IMR-90 (cell line): Measurements from ENCODE around the gene RNASE4. TPM values are rescaled to one million over a fixed set of nuclear protein-coding genes. Genes with fewer than 3 reads are reported as not detected.

ENCODE experiments used
- ATAC-seq: fragments of 200-7000 bp; cut with Tn5 transposase; 2 replicates; pipeline ENCODE4 v1.9.1; 2020; ENCODE audit warnings: low read depth, mild to moderate bottlenecking, moderate library complexity
- Bru-seq: library from RNA; stranded (reverse); fragments of 400-500 nt; gene quantifications from one replicate; lab custom pipeline; 2021; lab: Mats Ljungman, UMichigan
- BruChase-seq, 2 experiments: library from RNA; stranded (reverse); fragments of 400-500 nt; gene quantifications; one replicate each; lab custom pipeline; 2021; lab: Mats Ljungman, UMichigan
- BruUV-seq: library from RNA; stranded (reverse); fragments of 400-500 nt; replicated peaks from 2 replicates; lab custom pipeline; 2021; lab: Mats Ljungman, UMichigan
- CTCF ChIA-PET: fragments of 300-600 bp; formaldehyde crosslinking; extraction: SDS; loops from one replicate; lab custom pipeline; 2021; ENCODE audit warnings: antibody characterized with exemption; lab: Yijun Ruan, JAX
- POLR2A ChIA-PET: fragments of 300-600 bp; sonication (Branson Sonifier 250); formaldehyde crosslinking; loops from one replicate; lab custom pipeline; 2022; ENCODE audit warnings: antibody characterized with exemption; ENCODE audit not compliant: unreplicated experiment; lab: Charles Lee
- DNase-seq: peaks from one replicate; pipeline ENCODE4 v3.0.0; 2013
- H2AFZ ChIP-seq: replicated peaks from 2 replicates; pipeline ENCODE3; 2013; ENCODE audit warnings: low read length, mild to moderate bottlenecking; ENCODE audit not compliant: poor library complexity
- H2AK5ac ChIP-seq: 2 replicates; pipeline ENCODE4 v1.6.1; 2013; ENCODE audit warnings: low read depth, low read length, inconsistent platforms
- H2AK9ac ChIP-seq: replicated peaks from 2 replicates; pipeline ENCODE3; 2013; ENCODE audit warnings: mild to moderate bottlenecking, low read depth, low read length, moderate library complexity; ENCODE audit not compliant: poor library complexity
- H2BK120ac ChIP-seq: 2 replicates; pipeline ENCODE4 v1.6.1; 2013; ENCODE audit warnings: low read depth, low read length, inconsistent platforms
- H2BK15ac ChIP-seq: 3 replicates; pipeline ENCODE4 v1.6.1; 2013; ENCODE audit warnings: low read depth, low read length, inconsistent platforms
- H2BK20ac ChIP-seq: 2 replicates; pipeline ENCODE4 v1.6.1; 2013; ENCODE audit warnings: low read depth, mild to moderate bottlenecking, inconsistent platforms, low read length, moderate library complexity
- H2BK5ac ChIP-seq: 2 replicates; pipeline ENCODE4 v1.6.1; 2013; ENCODE audit warnings: mild to moderate bottlenecking, low read depth, low read length, inconsistent platforms; ENCODE audit not compliant: poor library complexity, severe bottlenecking
- H3K14ac ChIP-seq: replicated peaks from 2 replicates; pipeline ENCODE4 v1.6.1; 2013; ENCODE audit warnings: low read depth, low read length, inconsistent platforms
- H3K18ac ChIP-seq: 2 replicates; pipeline ENCODE4 v1.6.1; 2013; ENCODE audit warnings: low read depth, low read length, control low read depth
- H3K23ac ChIP-seq: 2 replicates; pipeline ENCODE4 v1.6.1; 2013; ENCODE audit warnings: low read depth, low read length, inconsistent platforms
- H3K27ac ChIP-seq: 2 replicates; pipeline ENCODE4 v1.5.1; 2013; ENCODE audit warnings: mild to moderate bottlenecking, control low read depth, low read length; ENCODE audit not compliant: insufficient read depth
- H3K27me3 ChIP-seq: 2 replicates; pipeline ENCODE4 v1.6.1; 2013; ENCODE audit warnings: low read length; ENCODE audit not compliant: control insufficient read depth, insufficient read depth
- H3K36me3 ChIP-seq: 2 replicates; pipeline ENCODE4 v1.6.1; 2013; ENCODE audit warnings: low read length, mixed read lengths; ENCODE audit not compliant: control insufficient read depth, insufficient read depth
- H3K4ac ChIP-seq: 2 replicates; pipeline ENCODE4 v1.6.1; 2013; ENCODE audit warnings: low read depth, low read length, inconsistent platforms
- H3K4me1 ChIP-seq: 2 replicates; pipeline ENCODE4 v1.6.1; 2013; ENCODE audit warnings: low read length, mixed read lengths; ENCODE audit not compliant: control insufficient read depth, insufficient read depth
- H3K4me2 ChIP-seq: 2 replicates; pipeline ENCODE4 v1.6.1; 2013; ENCODE audit warnings: low read depth, mild to moderate bottlenecking, control low read depth, low read length, moderate library complexity
- H3K4me3 ChIP-seq: 2 replicates; pipeline ENCODE4 v1.5.1; 2013; ENCODE audit warnings: low read depth, mild to moderate bottlenecking, control low read depth, low read length, moderate library complexity; ENCODE audit not compliant: insufficient read depth
- H3K56ac ChIP-seq: 2 replicates; pipeline ENCODE4 v1.6.1; 2013; ENCODE audit warnings: low read length, inconsistent platforms; ENCODE audit not compliant: insufficient read depth; ENCODE audit errors: extremely low read depth
- H3K79me1 ChIP-seq, 2 experiments: 2 replicates each; pipeline ENCODE4 v1.6.1; 2013; ENCODE audit warnings: low read length in 2 of 2, inconsistent platforms in 1 of 2, low read depth in 1 of 2
- H3K9ac ChIP-seq: 2 replicates; pipeline ENCODE4 v1.6.1; 2013; ENCODE audit warnings: low read depth, low read length, control low read depth
- H3K9me1 ChIP-seq: 2 replicates; pipeline ENCODE4 v1.6.1; 2013; ENCODE audit warnings: low read length, inconsistent platforms; ENCODE audit not compliant: insufficient read depth
- H3K9me3 ChIP-seq: 2 replicates; pipeline ENCODE4 v1.6.1; 2013; ENCODE audit warnings: low read length; ENCODE audit not compliant: control insufficient read depth, insufficient read depth
- H4K20me1 ChIP-seq: 2 replicates; pipeline ENCODE4 v1.6.1; 2013; ENCODE audit warnings: low read length, inconsistent platforms; ENCODE audit not compliant: insufficient read depth
- H4K5ac ChIP-seq: 2 replicates; pipeline ENCODE4 v1.6.1; 2013; ENCODE audit warnings: mild to moderate bottlenecking, low read depth, low read length, control low read depth
- H4K8ac ChIP-seq, 2 experiments: 2 replicates each; pipeline ENCODE4 v1.6.1; 2013; ENCODE audit warnings: low read depth in 2 of 2, low read length in 2 of 2, control low read depth in 1 of 2, inconsistent platforms in 1 of 2
- H4K91ac ChIP-seq: 2 replicates; pipeline ENCODE4 v1.6.1; 2013; ENCODE audit warnings: low read depth, low read length, inconsistent platforms; ENCODE audit not compliant: insufficient read depth
- BHLHE40 ChIP-seq: fragments of 150-350 bp; IDR thresholded peaks from 2 replicates; pipeline ENCODE4 v1.6.1; 2016; ENCODE audit warnings: mild to moderate bottlenecking, low read depth, low read length
- CEBPB ChIP-seq: IDR thresholded peaks from 2 replicates; pipeline ENCODE4 v1.6.1; 2012; ENCODE audit warnings: low read depth, low read length, improper control_type of control experiment
- CHD1 ChIP-seq: IDR thresholded peaks from 2 replicates; pipeline ENCODE4 v1.6.1; 2012; ENCODE audit warnings: low read depth, low read length, improper control_type of control experiment
- CTCF ChIP-seq: conservative IDR thresholded peaks from 2 replicates; pipeline ENCODE4 v1.5.1; 2012; ENCODE audit warnings: mild to moderate bottlenecking, low read depth, low read length, improper control_type of control experiment
- MAFK ChIP-seq: IDR thresholded peaks from 2 replicates; pipeline ENCODE4 v1.6.1; 2012; ENCODE audit warnings: low read depth, low read length, improper control_type of control experiment
- MXI1 ChIP-seq: IDR thresholded peaks from 2 replicates; pipeline ENCODE4 v1.6.1; 2012; ENCODE audit warnings: low read depth, mild to moderate bottlenecking, low read length, moderate library complexity, borderline replicate concordance
- RFX5 ChIP-seq: IDR thresholded peaks from 2 replicates; pipeline ENCODE4 v1.8.0; 2012; ENCODE audit warnings: low read depth, mild to moderate bottlenecking, low read length, moderate library complexity
- USF2 ChIP-seq: fragments of 150-350 bp; IDR thresholded peaks from 2 replicates; pipeline ENCODE4 v1.6.1; 2017; ENCODE audit warnings: mild to moderate bottlenecking, antibody characterized with exemption, low read length, low read depth
- WGBS, 2 experiments: methylation state at CpG; one replicate each; pipeline versions ENCODE4 v1.1.5 to v1.1.7; 2013; ENCODE audit warnings: missing lambda C conversion rate in 2 of 2; ENCODE audit not compliant: insufficient read length in 1 of 2; ENCODE audit errors: extremely low coverage in 2 of 2; 5-methylcytosine and 5-hydroxymethylcytosine counted together
- dilution Hi-C: fragments of 300-500 bp; cut with HindIII; formaldehyde crosslinking; loops from one replicate; pipeline ENCODE4 v1.14.3; 2018; ENCODE audit warnings: low sequenced_read_pairs; ENCODE audit not compliant: unreplicated experiment
- in situ Hi-C: fragments of 300-500 bp; cut with MboI; formaldehyde crosslinking; loops from 3 replicates; pipeline ENCODE4 v1.14.3; 2019; ENCODE audit warnings: low sequenced_read_pairs, inconsistent platforms, mixed read lengths
- intact Hi-C: fragments of 100-400 bp; cut with micrococcal nuclease; formaldehyde crosslinking; loops from 2 replicates; pipeline ENCODE4 v1.10.0; 2022
- long read RNA-seq: library from polyadenylated mRNA; unstranded; transcript quantifications from one replicate; pipeline ENCODE4 v2.0.0, GENCODE V29; 2021; ENCODE audit not compliant: unreplicated experiment
- polyA plus RNA-seq, 3 experiments: library from polyadenylated mRNA; depleted of rRNA; stranded (reverse); fragments of >200 nt; gene quantifications; 2 replicates each; pipeline ENCODE4 v1.2.3, GENCODE V29; 2012; ENCODE audit warnings: low replicate concordance in 1 of 3
- total RNA-seq: library from RNA; depleted of rRNA; stranded (reverse); fragments of >200 nt; gene quantifications from 2 replicates; pipeline ENCODE4 v1.2.3, GENCODE V29; 2012; rRNA removed
- TF ChIP-seq, protein P1 (sequence below): fragments of 150-350 bp; IDR thresholded peaks from 2 replicates; pipeline ENCODE4 v1.6.1; 2016; ENCODE audit warnings: low read depth, mild to moderate bottlenecking, low read length, moderate library complexity, borderline replicate concordance

Gene RNASE4, protein sequence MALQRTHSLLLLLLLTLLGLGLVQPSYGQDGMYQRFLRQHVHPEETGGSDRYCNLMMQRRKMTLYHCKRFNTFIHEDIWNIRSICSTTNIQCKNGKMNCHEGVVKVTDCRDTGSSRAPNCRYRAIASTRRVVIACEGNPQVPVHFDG
- total RNA-seq: 8.1 and 10.4 TPM in 2 replicates
- 9.9 and 11.6 TPM in 2 replicates for polyA plus RNA-seq (2012; rRNA removed)
- polyA plus RNA-seq (2012; cell fraction: cytosol; rRNA removed): 5.2 and 10.4 TPM in 2 replicates
- polyA plus RNA-seq (2012; cell fraction: nucleus; rRNA removed; ENCODE audit: low replicate concordance): 2.7 and 5.5 TPM in 2 replicates
- Bru-seq, nascent RNA: percentile 35 among the genes with signal in this experiment
- percentile 16 among the genes with signal in this experiment for BruChase-seq, experiment 1, labeled RNA remaining after a 6-hour chase
- BruChase-seq, experiment 2, labeled RNA remaining after a 2-hour chase: percentile 18 among the genes with signal in this experiment
- long read RNA-seq, transcript RNASE4-203 (2 exons, 2,520 nt): major isoform, 14 of 15 reads
- long read RNA-seq, partial matches to known transcripts: 0 of 15 reads
- long read RNA-seq, other reads (novel, unspliced or antisense): 0 of 15 reads

- peak within 1 kb of the TSS; percentile 18 for H2AK9ac ChIP-seq
- ChIA-PET POLR2A (no interaction called here), CTCF (interaction anchor here (0.5 to 1.6 kb wide), 3 partner anchors 10 to 287 kb away, joined by 4 to 6 read pairs (median 4); no protein-coding TSS in a partner anchor)
- no peak within 1 kb of the TSS for H2AK5ac ChIP-seq
- H3K9me3 ChIP-seq: no peaks in the 10 kb centered on the region
- H3K4me2 ChIP-seq: peak within 1 kb of the TSS; percentile 88
- peak within 1 kb of the TSS; percentile 76 for H3K23ac ChIP-seq
- BruUV-seq: no TSS peak
- peak within 1 kb of the TSS; percentile 43 for H4K5ac ChIP-seq
- H4K8ac ChIP-seq: peak within 1 kb of the TSS; percentile 48 to 65; a peak in 2 of 4 replicates
- H2BK15ac ChIP-seq: no peak within 1 kb of the TSS
- peak within 1 kb of the TSS; percentile 62 for H4K91ac ChIP-seq
- dilution Hi-C loops (no loop called here), intact Hi-C loops (loop anchor here (1.0 to 5.0 kb wide), 5 partner anchors 223 to 418 kb away; partner anchors contain the start of genes PARP2, PIP4P1, TEP1 and TMEM253), in situ Hi-C loops (loop anchor here (5.0 to 10.0 kb wide), 3 partner anchors 52 to 359 kb away; partner anchors contain the start of gene TEP1)
- H4K20me1 ChIP-seq: peaks cover 6% of the 10 kb centered on the region
- peak within 1 kb of the TSS; percentile 54 for H2BK5ac ChIP-seq
- H3K27ac ChIP-seq: peak within 1 kb of the TSS; percentile 58
- H3K4me1 ChIP-seq: no peaks in the 10 kb centered on the region
- 0 out of 2 replicates have a peak within 1 kb of the TSS, but pooled peaks have one; percentile 10 for H2BK120ac ChIP-seq
- peak within 1 kb of the TSS; percentile 59 for H3K4ac ChIP-seq
- peak within 1 kb of the TSS; percentile 86 for H3K9ac ChIP-seq
- DNase-seq (peak; percentile 93), ATAC-seq (peak; percentile 39)
- no peaks in the 10 kb centered on the region for H3K27me3 ChIP-seq
- 0% methylated on average over 7 of the region's 42 CpGs; no CpG with 5 or more reads in 1 of the 2 experiments for WGBS, 2 experiments
- peak within 1 kb of the TSS; percentile 98 for H2AFZ ChIP-seq
- no peaks in the 10 kb centered on the region for H3K36me3 ChIP-seq
- H3K18ac ChIP-seq: peak within 1 kb of the TSS; percentile 46
- H2BK20ac ChIP-seq: no peak within 1 kb of the TSS
- peak within 1 kb of the TSS; percentile 65 for H3K4me3 ChIP-seq
- H3K14ac ChIP-seq: peak within 1 kb of the TSS; percentile 64
- H3K9me1 ChIP-seq: peaks cover 4% of the 10 kb centered on the region; the same call in 1 of the 2 replicates
- H3K79me1 ChIP-seq: peaks cover 3 to 6% of the 10 kb centered on the region in 2 experiments; a peak in 1 of 4 replicates
- H3K56ac ChIP-seq: peak within 1 kb of the TSS; percentile 60
- no peak for TF ChIP-seq MAFK
- 0 out of 2 replicates have a peak, but pooled peaks have one; percentile 30 for TF ChIP-seq MXI1
- no peak for TF ChIP-seq RFX5
- TF ChIP-seq, protein P1, sequence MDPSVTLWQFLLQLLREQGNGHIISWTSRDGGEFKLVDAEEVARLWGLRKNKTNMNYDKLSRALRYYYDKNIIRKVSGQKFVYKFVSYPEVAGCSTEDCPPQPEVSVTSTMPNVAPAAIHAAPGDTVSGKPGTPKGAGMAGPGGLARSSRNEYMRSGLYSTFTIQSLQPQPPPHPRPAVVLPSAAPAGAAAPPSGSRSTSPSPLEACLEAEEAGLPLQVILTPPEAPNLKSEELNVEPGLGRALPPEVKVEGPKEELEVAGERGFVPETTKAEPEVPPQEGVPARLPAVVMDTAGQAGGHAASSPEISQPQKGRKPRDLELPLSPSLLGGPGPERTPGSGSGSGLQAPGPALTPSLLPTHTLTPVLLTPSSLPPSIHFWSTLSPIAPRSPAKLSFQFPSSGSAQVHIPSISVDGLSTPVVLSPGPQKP: no peak
- 0 out of 2 replicates have a peak, but pooled peaks have one; percentile 17 for TF ChIP-seq USF2
- no peak for TF ChIP-seq CEBPB
- no peak for TF ChIP-seq BHLHE40
- no peak for TF ChIP-seq CTCF
- no peak for TF ChIP-seq CHD1
Observed at GRCh38 chr14:20683891-20684661, at the start of gene RNASE4. TSS of gene RNASE4 (plus strand) at chr14:20684560. CDS start at chr14:20699372, 14,812 bp downstream.
